HL-60 (cell line): Measurements from ENCODE around the gene ADM2.

Source experiments
- DNase-seq, 2 experiments: peaks; one replicate each; pipeline ENCODE4 v3.0.0-alpha.2; 2010 to 2020; ENCODE audit warnings: low read depth in 1 of 2, low spot score in 1 of 2
- H3K27ac ChIP-seq: fragments of 250-450 bp; sonication (Bioruptor Pico); replicated peaks from 2 replicates; pipeline ENCODE4 v1.5.1; 2020; ENCODE audit warnings: mild to moderate bottlenecking, moderate library complexity
- H3K27me3 ChIP-seq: fragments of 250-450 bp; sonication (Bioruptor Pico); 2 replicates; pipeline ENCODE4 v1.5.1; 2021; ENCODE audit warnings: mild to moderate bottlenecking, moderate library complexity; ENCODE audit not compliant: insufficient read depth, poor library complexity, severe bottlenecking
- H3K4me3 ChIP-seq: replicated peaks from 2 replicates; pipeline ENCODE4 v1.5.1; 2011; ENCODE audit warnings: mild to moderate bottlenecking, control low read depth, low read length; ENCODE audit not compliant: insufficient read depth
- GABPA ChIP-seq: IDR thresholded peaks from 2 replicates; pipeline ENCODE4 v1.6.1; 2012; ENCODE audit warnings: low read depth
- POLR2AphosphoS5 ChIP-seq: IDR thresholded peaks from 2 replicates; pipeline ENCODE4 v1.6.1; 2012; ENCODE audit warnings: low read depth
- SPI1 ChIP-seq: IDR thresholded peaks from 2 replicates; pipeline ENCODE4 v1.6.1; 2012; ENCODE audit warnings: low read depth, mild to moderate bottlenecking, borderline replicate concordance
- TF ChIP-seq, protein P1 (sequence below): IDR thresholded peaks from one replicate; pipeline ENCODE4 v1.5.1; 2011; ENCODE audit warnings: low read length, control low read depth, inconsistent platforms; ENCODE audit not compliant: insufficient read depth
- TF ChIP-seq, protein P2 (sequence below): IDR thresholded peaks from 2 replicates; pipeline ENCODE4 v1.6.1; 2012; ENCODE audit warnings: low read depth; ENCODE audit not compliant: insufficient replicate concordance

Gene ADM2

DNA sequence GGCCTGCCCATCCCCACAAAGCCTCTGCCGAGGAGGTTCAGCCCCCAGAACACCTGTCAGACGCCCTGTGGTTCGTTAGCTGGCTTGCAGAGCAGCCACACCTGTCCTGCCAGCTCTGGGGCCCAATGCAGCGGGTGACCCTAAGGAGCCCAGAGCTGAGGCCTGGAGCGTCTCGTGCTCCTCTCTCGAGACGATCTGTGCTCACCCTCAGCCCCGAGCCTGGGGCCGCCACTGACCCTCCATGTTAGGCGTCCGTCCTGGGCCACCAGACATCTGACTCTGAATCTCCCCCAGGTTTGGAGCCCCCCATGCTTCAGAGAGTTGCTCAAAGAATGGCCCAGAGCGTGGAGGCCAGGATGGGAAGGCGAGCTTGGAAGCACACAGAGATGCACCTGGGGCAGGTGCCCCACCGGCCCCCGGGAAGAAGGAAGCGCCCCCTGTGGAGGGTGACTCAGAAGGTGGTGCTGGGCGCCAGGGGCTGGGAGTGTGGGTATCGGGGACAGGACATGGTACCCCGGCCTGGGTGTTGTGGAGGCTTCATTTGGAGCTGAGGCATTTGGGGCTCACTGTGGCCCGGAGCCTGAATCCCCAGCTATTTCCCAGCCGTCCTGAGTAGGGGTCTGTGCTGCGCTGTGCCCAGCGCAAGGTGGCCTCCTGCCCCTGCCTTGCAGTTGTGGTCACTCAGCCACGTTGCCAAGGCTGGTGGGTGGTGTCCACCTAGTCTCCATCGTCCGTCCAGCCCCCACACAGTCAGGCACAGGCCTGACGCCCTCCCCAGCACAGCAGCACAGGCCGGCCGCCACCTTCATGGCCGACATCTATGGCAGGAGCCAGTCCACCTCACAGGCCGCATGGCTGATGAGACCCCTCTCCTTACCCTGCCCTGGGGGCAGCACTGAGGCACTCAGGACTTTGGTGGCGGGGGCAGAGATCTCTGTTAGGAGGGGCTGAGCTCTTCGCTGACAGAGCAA, 42.8 kb upstream of the ADM2 start:
- H3K4me3 ChIP-seq: no peak overlapping the region
- TF ChIP-seq SPI1: no peak
- TF ChIP-seq POLR2AphosphoS5: no peak
- TF ChIP-seq, protein P1, sequence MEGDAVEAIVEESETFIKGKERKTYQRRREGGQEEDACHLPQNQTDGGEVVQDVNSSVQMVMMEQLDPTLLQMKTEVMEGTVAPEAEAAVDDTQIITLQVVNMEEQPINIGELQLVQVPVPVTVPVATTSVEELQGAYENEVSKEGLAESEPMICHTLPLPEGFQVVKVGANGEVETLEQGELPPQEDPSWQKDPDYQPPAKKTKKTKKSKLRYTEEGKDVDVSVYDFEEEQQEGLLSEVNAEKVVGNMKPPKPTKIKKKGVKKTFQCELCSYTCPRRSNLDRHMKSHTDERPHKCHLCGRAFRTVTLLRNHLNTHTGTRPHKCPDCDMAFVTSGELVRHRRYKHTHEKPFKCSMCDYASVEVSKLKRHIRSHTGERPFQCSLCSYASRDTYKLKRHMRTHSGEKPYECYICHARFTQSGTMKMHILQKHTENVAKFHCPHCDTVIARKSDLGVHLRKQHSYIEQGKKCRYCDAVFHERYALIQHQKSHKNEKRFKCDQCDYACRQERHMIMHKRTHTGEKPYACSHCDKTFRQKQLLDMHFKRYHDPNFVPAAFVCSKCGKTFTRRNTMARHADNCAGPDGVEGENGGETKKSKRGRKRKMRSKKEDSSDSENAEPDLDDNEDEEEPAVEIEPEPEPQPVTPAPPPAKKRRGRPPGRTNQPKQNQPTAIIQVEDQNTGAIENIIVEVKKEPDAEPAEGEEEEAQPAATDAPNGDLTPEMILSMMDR: no peak
- TF ChIP-seq GABPA: no peak
- TF ChIP-seq, protein P2, sequence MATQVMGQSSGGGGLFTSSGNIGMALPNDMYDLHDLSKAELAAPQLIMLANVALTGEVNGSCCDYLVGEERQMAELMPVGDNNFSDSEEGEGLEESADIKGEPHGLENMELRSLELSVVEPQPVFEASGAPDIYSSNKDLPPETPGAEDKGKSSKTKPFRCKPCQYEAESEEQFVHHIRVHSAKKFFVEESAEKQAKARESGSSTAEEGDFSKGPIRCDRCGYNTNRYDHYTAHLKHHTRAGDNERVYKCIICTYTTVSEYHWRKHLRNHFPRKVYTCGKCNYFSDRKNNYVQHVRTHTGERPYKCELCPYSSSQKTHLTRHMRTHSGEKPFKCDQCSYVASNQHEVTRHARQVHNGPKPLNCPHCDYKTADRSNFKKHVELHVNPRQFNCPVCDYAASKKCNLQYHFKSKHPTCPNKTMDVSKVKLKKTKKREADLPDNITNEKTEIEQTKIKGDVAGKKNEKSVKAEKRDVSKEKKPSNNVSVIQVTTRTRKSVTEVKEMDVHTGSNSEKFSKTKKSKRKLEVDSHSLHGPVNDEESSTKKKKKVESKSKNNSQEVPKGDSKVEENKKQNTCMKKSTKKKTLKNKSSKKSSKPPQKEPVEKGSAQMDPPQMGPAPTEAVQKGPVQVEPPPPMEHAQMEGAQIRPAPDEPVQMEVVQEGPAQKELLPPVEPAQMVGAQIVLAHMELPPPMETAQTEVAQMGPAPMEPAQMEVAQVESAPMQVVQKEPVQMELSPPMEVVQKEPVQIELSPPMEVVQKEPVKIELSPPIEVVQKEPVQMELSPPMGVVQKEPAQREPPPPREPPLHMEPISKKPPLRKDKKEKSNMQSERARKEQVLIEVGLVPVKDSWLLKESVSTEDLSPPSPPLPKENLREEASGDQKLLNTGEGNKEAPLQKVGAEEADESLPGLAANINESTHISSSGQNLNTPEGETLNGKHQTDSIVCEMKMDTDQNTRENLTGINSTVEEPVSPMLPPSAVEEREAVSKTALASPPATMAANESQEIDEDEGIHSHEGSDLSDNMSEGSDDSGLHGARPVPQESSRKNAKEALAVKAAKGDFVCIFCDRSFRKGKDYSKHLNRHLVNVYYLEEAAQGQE: no peak
- DNase-seq: no peak
- H3K27me3 ChIP-seq: no peaks in the 10 kb centered on the region
- no peak overlapping the region for H3K27ac ChIP-seq

DNA sequence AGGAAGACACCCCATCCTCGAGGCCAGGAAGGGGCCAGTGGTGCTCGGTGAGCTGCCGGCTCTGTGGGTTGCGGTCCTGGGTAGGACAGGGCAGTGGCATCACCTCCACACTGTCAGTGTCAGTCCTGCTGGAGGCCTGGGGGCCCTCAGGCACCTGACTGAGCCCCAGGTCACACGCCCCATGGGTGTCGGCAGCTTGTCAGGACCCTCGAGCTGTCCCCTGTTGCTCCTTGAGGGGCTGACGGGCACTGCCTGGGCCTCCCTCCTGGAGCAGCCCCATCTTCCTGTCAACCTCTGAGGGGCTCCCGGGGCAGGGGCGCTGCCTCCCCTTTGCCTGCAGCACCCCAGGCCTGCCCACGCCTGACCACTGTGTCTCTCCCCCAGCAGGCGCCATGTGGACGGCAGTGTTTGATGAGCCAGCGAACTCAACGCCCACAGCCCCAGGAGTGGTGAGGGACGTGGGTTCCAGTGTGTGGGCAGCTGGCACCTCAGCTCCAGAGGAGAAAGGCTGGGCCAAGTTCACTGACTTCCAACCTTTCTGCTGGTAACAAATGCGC, 42.0 kb upstream of the ADM2 start:
- H3K27ac ChIP-seq: no peak overlapping the region
- TF ChIP-seq, protein P1: no peak
- no peak for TF ChIP-seq SPI1
- no peak for TF ChIP-seq POLR2AphosphoS5
- TF ChIP-seq, protein P2: no peak
- no peak for TF ChIP-seq GABPA
- H3K27me3 ChIP-seq: no peaks in the 10 kb centered on the region
- no peak for DNase-seq
- H3K4me3 ChIP-seq: no peak overlapping the region

DNA sequence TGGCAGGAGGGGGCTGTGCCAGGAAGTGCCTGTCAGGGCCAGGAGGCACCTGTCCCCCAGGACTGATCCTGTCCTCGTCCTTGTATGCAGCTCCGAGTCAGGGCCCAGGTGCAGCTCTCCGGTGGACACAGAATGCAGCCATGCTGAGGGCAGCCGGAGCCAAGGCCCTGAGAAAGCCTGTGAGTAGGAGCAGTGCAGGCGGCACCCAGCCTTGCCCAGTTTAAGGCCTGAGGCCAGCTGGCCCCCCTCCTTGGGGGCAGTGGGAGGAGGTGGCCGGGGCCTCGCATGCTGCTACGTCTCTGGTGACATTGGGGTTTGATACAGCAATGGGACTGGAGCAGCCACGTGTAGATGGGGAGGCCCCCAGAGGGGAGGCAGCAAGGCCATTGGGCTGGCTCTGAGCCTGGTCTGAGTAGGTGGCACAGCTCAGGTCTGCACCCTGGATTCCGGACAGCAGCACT, 41.4 kb upstream of the ADM2 start:
- H3K27me3 ChIP-seq: no peaks in the 10 kb centered on the region
- DNase-seq: no peak
- TF ChIP-seq SPI1 (no peak), GABPA (no peak)
- TF ChIP-seq, protein P1: no peak
- TF ChIP-seq, protein P2: no peak
- H3K4me3 ChIP-seq: no peak overlapping the region
- H3K27ac ChIP-seq: no peak overlapping the region
